Lung (tissue), 12 donors: ENCODE data around the gene RRP1B. TPM values are rescaled to one million over a fixed set of nuclear protein-coding genes. Genes with fewer than 3 reads are reported as not detected.
"Not testable (repeated sequence)": the region's sequence is repeated elsewhere in the genome, so short reads cannot be mapped to it uniquely, and the experiment has no call there.

Experiments used
- ATAC-seq: fragments of 200-7000 bp; cut with Tn5 transposase; one replicate; pipeline ENCODE4 v1.9.1; 2020; ENCODE audit warnings: moderate number of reproducible peaks; ENCODE audit not compliant: insufficient read depth, low FRiP score
- DNase-seq, 3 donors: peaks; one replicate each; pipeline ENCODE4 v3.0.0-alpha.2; 2013 to 2017
- H3K27ac ChIP-seq, 2 donors: one replicate each; pipeline ENCODE4 v1.5.1; 2013; ENCODE audit warnings: mild to moderate bottlenecking in 2 of 2, moderate library complexity in 2 of 2, control low read depth in 1 of 2, inconsistent platforms in 1 of 2, low read depth in 1 of 2, low read length in 1 of 2
- H3K27me3 ChIP-seq, 3 donors: one replicate each; pipeline ENCODE4 v1.5.1; 2013; ENCODE audit warnings: low read length in 2 of 3; ENCODE audit not compliant: control insufficient read depth in 3 of 3, insufficient read depth in 3 of 3
- H3K36me3 ChIP-seq, 4 donors: one replicate each; pipeline ENCODE4 v1.5.1; 2013; ENCODE audit warnings: low read length in 4 of 4, mild to moderate bottlenecking in 1 of 4, moderate library complexity in 1 of 4; ENCODE audit not compliant: control insufficient read depth in 4 of 4, insufficient read depth in 4 of 4
- H3K4me1 ChIP-seq, 5 donors: one replicate each; pipeline ENCODE4 v1.5.1; 2013; ENCODE audit warnings: low read length in 5 of 5, mild to moderate bottlenecking in 2 of 5, moderate library complexity in 1 of 5; ENCODE audit not compliant: control insufficient read depth in 5 of 5, insufficient read depth in 5 of 5
- H3K4me3 ChIP-seq: one replicate; pipeline ENCODE4 v1.5.1; 2013; ENCODE audit warnings: mild to moderate bottlenecking, control low read depth, moderate library complexity
- H3K9ac ChIP-seq, 2 donors: one replicate each; pipeline ENCODE4 v1.5.1; 2013; ENCODE audit warnings: low read length in 2 of 2, control low read depth in 1 of 2; ENCODE audit not compliant: insufficient read depth in 1 of 2
- H3K9me3 ChIP-seq, 4 donors: one replicate each; pipeline ENCODE4 v1.5.1; 2013; ENCODE audit warnings: low read length in 3 of 4, mild to moderate bottlenecking in 1 of 4, moderate library complexity in 1 of 4; ENCODE audit not compliant: control insufficient read depth in 4 of 4, insufficient read depth in 3 of 4
- WGBS, 2 donors: extraction: QIAGEN DNeasy Blood & Tissue Kit; methylation state at CpG; one replicate each; pipeline ENCODE4 v1.1.7; 2013; 5-methylcytosine and 5-hydroxymethylcytosine counted together
- polyA plus RNA-seq, 2 donors: library from polyadenylated mRNA; stranded (reverse); fragments of 200-250 nt; gene quantifications; one replicate each; pipeline ENCODE4 v1.2.1, GENCODE V29; 2013
- total RNA-seq, 2 donors: library from RNA; depleted of rRNA in 1 of 2; stranded (reverse); fragments of >200 nt in 1 of 2; gene quantifications; one replicate each; pipeline ENCODE4 v1.2.1, GENCODE V29; 2014 to 2021
- TF ChIP-seq, protein P1 (sequence below): IDR thresholded peaks from 2 replicates; pipeline ENCODE4 v1.5.1; 2012; ENCODE audit warnings: mild to moderate bottlenecking; ENCODE audit errors: control extremely low read depth, extremely low read depth
- donor health status: control.
- donor health status: control.
- donor health status: Bipolar disorder and iron deficiency.
- donor health status: healthy.
- donor health status: DM: yes; HTN: yes; CAD: no.

The RRP1B gene
- total and polyA plus RNA-seq, 4 donors, result 6.4 to 18.1 (median 12.7) TPM

DNA sequence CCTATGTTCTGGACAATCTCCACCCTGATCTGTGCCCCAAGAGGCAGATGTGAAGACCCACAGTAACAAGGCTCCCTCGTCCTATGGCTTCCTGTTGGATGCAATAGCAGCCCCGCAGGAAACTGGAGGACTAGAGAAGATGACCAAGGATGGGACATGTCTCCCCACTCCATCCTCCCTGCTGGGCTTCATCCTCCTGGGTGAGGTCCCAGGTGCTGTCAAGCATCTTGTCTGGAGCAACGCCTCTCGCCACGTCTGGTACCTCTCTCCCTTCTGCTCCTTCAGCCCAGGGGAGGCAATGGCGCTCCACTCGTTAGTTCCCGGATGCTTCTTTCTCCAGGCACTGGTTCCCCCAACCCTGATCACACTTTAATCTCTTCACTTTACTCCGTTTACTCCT is 11.2 kb upstream of the RRP1B start:
- Histone ChIP-seq H3K27ac (no peak overlapping the region), H3K36me3 (no peaks in the 10 kb centered on the region), H3K9ac (no peak overlapping the region), H3K4me1 (peaks cover 0 to 24% (median 7%) of the 10 kb centered on the region in 5 donors), H3K9me3 (no peaks in the 10 kb centered on the region), H3K4me3 (no peak overlapping the region), H3K27me3 (no peaks in the 10 kb centered on the region)
- TF ChIP-seq, protein P1, sequence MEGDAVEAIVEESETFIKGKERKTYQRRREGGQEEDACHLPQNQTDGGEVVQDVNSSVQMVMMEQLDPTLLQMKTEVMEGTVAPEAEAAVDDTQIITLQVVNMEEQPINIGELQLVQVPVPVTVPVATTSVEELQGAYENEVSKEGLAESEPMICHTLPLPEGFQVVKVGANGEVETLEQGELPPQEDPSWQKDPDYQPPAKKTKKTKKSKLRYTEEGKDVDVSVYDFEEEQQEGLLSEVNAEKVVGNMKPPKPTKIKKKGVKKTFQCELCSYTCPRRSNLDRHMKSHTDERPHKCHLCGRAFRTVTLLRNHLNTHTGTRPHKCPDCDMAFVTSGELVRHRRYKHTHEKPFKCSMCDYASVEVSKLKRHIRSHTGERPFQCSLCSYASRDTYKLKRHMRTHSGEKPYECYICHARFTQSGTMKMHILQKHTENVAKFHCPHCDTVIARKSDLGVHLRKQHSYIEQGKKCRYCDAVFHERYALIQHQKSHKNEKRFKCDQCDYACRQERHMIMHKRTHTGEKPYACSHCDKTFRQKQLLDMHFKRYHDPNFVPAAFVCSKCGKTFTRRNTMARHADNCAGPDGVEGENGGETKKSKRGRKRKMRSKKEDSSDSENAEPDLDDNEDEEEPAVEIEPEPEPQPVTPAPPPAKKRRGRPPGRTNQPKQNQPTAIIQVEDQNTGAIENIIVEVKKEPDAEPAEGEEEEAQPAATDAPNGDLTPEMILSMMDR, result no peak
- DNase-seq (no peak), ATAC-seq (no peak)
- WGBS, 2 donors, result 76 to 87% methylated on average over 9 of the region's 9 CpGs

DNA sequence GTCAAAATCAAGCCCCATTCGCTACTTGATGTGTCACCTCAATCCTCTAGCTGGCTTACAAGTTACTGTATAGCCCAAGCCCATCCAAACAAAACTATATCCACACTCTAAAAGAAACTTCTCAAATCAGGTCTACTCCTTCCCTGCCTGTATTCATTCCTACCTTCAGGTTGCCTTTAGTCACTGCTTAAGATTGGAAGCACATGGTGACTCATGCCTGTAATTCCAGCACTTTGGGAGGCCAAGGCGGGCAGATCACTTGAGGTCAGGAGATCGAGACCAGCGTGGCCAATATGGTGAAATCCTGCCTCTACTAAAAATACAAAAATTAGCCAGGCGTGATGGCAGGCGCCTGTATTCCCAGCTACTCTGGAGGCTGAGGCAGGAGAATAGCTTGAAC is 7.4 kb upstream of the RRP1B start:
- H3K4me1 ChIP-seq, H3K9me3 ChIP-seq, H3K27me3 ChIP-seq, ATAC-seq, H3K36me3 ChIP-seq, DNase-seq, H3K27ac ChIP-seq, H3K9ac ChIP-seq, H3K4me3 ChIP-seq: not testable (repeated sequence)
- 95 to 97% methylated on average over 6 of the region's 6 CpGs for WGBS, 2 donors

DNA sequence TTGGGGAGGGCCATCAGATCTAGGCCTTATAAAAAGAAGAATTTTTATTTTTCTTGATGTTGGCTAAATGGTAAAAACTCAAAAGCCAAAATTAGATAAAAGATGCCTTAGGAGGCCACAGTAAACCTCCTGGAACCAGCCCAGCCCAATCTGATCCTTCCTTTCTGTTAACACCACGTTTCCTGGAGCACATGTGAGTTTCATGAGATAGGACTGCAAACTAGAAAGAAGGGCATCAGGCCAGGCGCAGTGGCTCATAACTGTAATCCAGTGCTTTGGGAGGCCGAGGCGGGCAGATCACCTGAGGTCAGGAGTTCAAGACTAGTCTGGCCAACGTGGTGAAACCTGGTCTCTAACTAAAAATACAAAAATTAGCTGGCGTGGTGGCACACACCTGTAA is 6.7 kb upstream of the RRP1B start:
- no peak overlapping the region for H3K4me3 ChIP-seq
- H3K9me3 ChIP-seq, result no peaks in the 10 kb centered on the region
- WGBS, 2 donors, result 66 to 74% methylated on average over 6 of the region's 6 CpGs
- H3K9ac ChIP-seq, result no peak overlapping the region
- H3K4me1 ChIP-seq, result peaks cover 0 to under 1% (median 0%) of the 10 kb centered on the region in 5 donors
- no peaks in the 10 kb centered on the region for H3K27me3 ChIP-seq
- ATAC-seq (no peak), DNase-seq (no peak)
- H3K36me3 ChIP-seq, result no peaks in the 10 kb centered on the region
- TF ChIP-seq, protein P1, result no peak
- H3K27ac ChIP-seq, result no peak overlapping the region

DNA sequence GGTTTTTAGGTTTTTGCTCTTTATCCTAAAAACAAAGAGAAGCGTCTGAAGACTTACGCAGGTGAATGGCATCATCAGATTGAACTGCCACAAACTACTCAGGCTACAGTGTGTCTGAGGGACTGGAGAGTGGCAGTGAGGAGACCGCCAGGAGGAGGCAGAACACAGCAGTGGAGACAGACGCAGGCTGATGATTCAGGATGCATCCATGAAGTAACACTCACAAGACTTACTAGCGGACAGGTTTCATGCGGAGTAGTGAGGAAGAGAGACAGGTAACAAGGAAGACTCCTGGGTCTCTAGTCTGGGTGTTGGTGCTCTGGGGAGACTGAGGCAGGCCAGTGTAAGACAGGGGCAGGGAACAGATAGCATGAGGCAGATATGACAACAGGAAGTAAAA is 5.7 kb upstream of the RRP1B start:
- no peak overlapping the region for H3K9ac ChIP-seq
- H3K36me3 ChIP-seq, result no peaks in the 10 kb centered on the region
- H3K4me1 ChIP-seq, result peaks cover 0 to 4% (median 0%) of the 10 kb centered on the region in 5 donors
- no peak overlapping the region for H3K4me3 ChIP-seq
- H3K27ac ChIP-seq, result no peak overlapping the region
- no peak for DNase-seq
- H3K9me3 ChIP-seq, result no peaks in the 10 kb centered on the region
- WGBS, 2 donors, result 96 to 97% methylated on average over 6 of the region's 6 CpGs
- no peak for ATAC-seq
- TF ChIP-seq, protein P1, result no peak
- H3K27me3 ChIP-seq, result no peaks in the 10 kb centered on the region
